GM19023 (cell line): ENCODE data around the gene CORO1A.
"Not testable (repeated sequence)": the region's sequence is repeated elsewhere in the genome, so short reads cannot be mapped to it uniquely, and the experiment has no call there.

Source experiments
- ATAC-seq: cut with Tn5 transposase; IDR thresholded peaks from one replicate; pipeline ENCODE4 v1.9.1; 2021; ENCODE audit warnings: mild to moderate bottlenecking, moderate library complexity; ENCODE audit not compliant: unreplicated experiment

Gene CORO1A

GRCh38 chr16:30169416-30169815 is 14.0 kb upstream of the CORO1A start:
- ATAC-seq: not testable (repeated sequence)

- ATAC-seq: not testable (repeated sequence)
Observed at GRCh38 chr16:30170145-30170544, 13.3 kb upstream of the CORO1A start.

GRCh38 chr16:30173054-30173453 is 10.3 kb upstream of the CORO1A start:
- no peak for ATAC-seq

GRCh38 chr16:30176876-30177275 is 6.5 kb upstream of the CORO1A start:
- ATAC-seq: not testable (repeated sequence)

GRCh38 chr16:30179195-30179594 is 4.2 kb upstream of the CORO1A start:
- ATAC-seq: no peak

- ATAC-seq: no peak
Observed at GRCh38 chr16:30179931-30180330, 3.5 kb upstream of the CORO1A start.

- ATAC-seq: no peak
Observed at GRCh38 chr16:30180741-30181140, 2.7 kb upstream of the CORO1A start.

GRCh38 chr16:30184096-30184890 is 891 bp downstream of the CORO1A start:
- ATAC-seq: peak; percentile 40

GRCh38 chr16:30184891-30185682 is 1.7 kb downstream of the CORO1A start:
- no peak for ATAC-seq

- ATAC-seq: no peak
Observed at GRCh38 chr16:30185683-30186421, 2.5 kb downstream of the CORO1A start.

GRCh38 chr16:30186444-30186781 is 3.0 kb downstream of the CORO1A start:
- no peak for ATAC-seq

- no peak for ATAC-seq
Observed at GRCh38 chr16:30186782-30187555, 3.6 kb downstream of the CORO1A start.

GRCh38 chr16:30187556-30187865 is 4.1 kb downstream of the CORO1A start:
- ATAC-seq: no peak

GRCh38 chr16:30187971-30188561 is 4.7 kb downstream of the CORO1A start:
- no peak for ATAC-seq

GRCh38 chr16:30191158-30191557 is 7.8 kb downstream of the CORO1A start:
- ATAC-seq: not testable (repeated sequence)

GRCh38 chr16:30193098-30193497 is 9.7 kb downstream of the CORO1A start:
- ATAC-seq: peak; percentile 8

GRCh38 chr16:30193615-30194014 is 10.2 kb downstream of the CORO1A start, which contains the start of the genes BOLA2B and SLX1A:
BOLA2B (minus strand) TSS chr16:30193666; CDS start chr16:30193595, 71 bp downstream.
SLX1A (plus strand) TSS chr16:30193875; CDS start chr16:30194085, 210 bp downstream.
- ATAC-seq: peak; percentile 90

GRCh38 chr16:30194172-30194925 is 10.9 kb downstream of the CORO1A start:
- peak; percentile 65 for ATAC-seq

- ATAC-seq: not testable (repeated sequence)
Observed at GRCh38 chr16:30197001-30197400, 13.6 kb downstream of the CORO1A start.
